ENCODE data around the gene PIP5K1B. TPM values are rescaled to one million over a fixed set of nuclear protein-coding genes. Genes with fewer than 3 reads are reported as not detected.
A peak's percentile ranks its signal among the peaks of the same experiment; 100 is the strongest.

PIP5K1B gene
- total RNA-seq, 1 donor from 2014 or later: 71.9 TPM

- Histone ChIP-seq H3K4me3 (no peak overlapping the region), H3K27ac (replicated peaks) (peak overlapping the region; percentile 53), H3K36me3 (no peaks in the 10 kb centered on the region), H3K4me1 (peaks cover 38% of the 10 kb centered on the region), H3K9me3 (replicated peaks) (no peaks in the 10 kb centered on the region), H3K27me3 (ENCODE audit: low read depth) (no peaks in the 10 kb centered on the region)
- intact Hi-C loops (cut with micrococcal nuclease): no loop called here
- TF ChIP-seq CTCF (IDR thresholded peaks at IDR 0.05; ENCODE audit: borderline replicate concordance): no peak
- no peak for DNase-seq
Observed at GRCh38 chr9:68876681-68877080, 171.6 kb downstream of the PIP5K1B start.

- no peak for TF ChIP-seq CTCF (IDR thresholded peaks at IDR 0.05; ENCODE audit: borderline replicate concordance)
Observed at GRCh38 chr9:68877219-68877618, 172.2 kb downstream of the PIP5K1B start.

GRCh38 chr9:68878450-68878849 lies 173.4 kb downstream of the PIP5K1B start:
- Histone ChIP-seq H3K9me3 (replicated peaks) (no peaks in the 10 kb centered on the region), H3K27me3 (ENCODE audit: low read depth) (no peaks in the 10 kb centered on the region), H3K36me3 (no peaks in the 10 kb centered on the region), H3K27ac (replicated peaks) (no peak overlapping the region), H3K4me3 (no peak overlapping the region), H3K4me1 (peaks cover 28% of the 10 kb centered on the region)
- intact Hi-C loops (cut with micrococcal nuclease): no loop called here
- no peak for DNase-seq
- TF ChIP-seq CTCF (IDR thresholded peaks at IDR 0.05; ENCODE audit: borderline replicate concordance): no peak

More at GRCh38 chr9:68877219-68877618, 172.2 kb downstream of the PIP5K1B start:
- intact Hi-C loops (cut with micrococcal nuclease): no loop called here
- Histone ChIP-seq H3K4me3 (no peak overlapping the region), H3K27me3 (ENCODE audit: low read depth) (no peaks in the 10 kb centered on the region), H3K9me3 (replicated peaks) (no peaks in the 10 kb centered on the region), H3K4me1 (peaks cover 35% of the 10 kb centered on the region), H3K27ac (replicated peaks) (peak overlapping the region; percentile 53), H3K36me3 (no peaks in the 10 kb centered on the region)
- DNase-seq: no peak

GRCh38 chr9:68883224-68883623 lies 178.2 kb downstream of the PIP5K1B start:
- TF ChIP-seq CTCF (IDR thresholded peaks at IDR 0.05; ENCODE audit: borderline replicate concordance): no peak
- DNase-seq: no peak
- Histone ChIP-seq H3K9me3 (replicated peaks) (no peaks in the 10 kb centered on the region), H3K4me1 (no peaks in the 10 kb centered on the region), H3K27me3 (ENCODE audit: low read depth) (no peaks in the 10 kb centered on the region), H3K4me3 (no peak overlapping the region), H3K27ac (replicated peaks) (no peak overlapping the region), H3K36me3 (no peaks in the 10 kb centered on the region)
- intact Hi-C loops (cut with micrococcal nuclease): no loop called here

- no peak for TF ChIP-seq CTCF (IDR thresholded peaks at IDR 0.05; ENCODE audit: borderline replicate concordance)
- Histone ChIP-seq H3K9me3 (replicated peaks) (no peaks in the 10 kb centered on the region), H3K4me1 (no peaks in the 10 kb centered on the region), H3K27ac (replicated peaks) (no peak overlapping the region), H3K27me3 (ENCODE audit: low read depth) (no peaks in the 10 kb centered on the region), H3K4me3 (no peak overlapping the region), H3K36me3 (no peaks in the 10 kb centered on the region)
- no peak for DNase-seq
- intact Hi-C loops (cut with micrococcal nuclease): no loop called here
Observed at GRCh38 chr9:68887232-68887631, 182.2 kb downstream of the PIP5K1B start.

GRCh38 chr9:68894502-68894901 lies 189.5 kb downstream of the PIP5K1B start:
- intact Hi-C loops (cut with micrococcal nuclease): no loop called here
- Histone ChIP-seq H3K9me3 (replicated peaks) (no peaks in the 10 kb centered on the region), H3K4me3 (no peak overlapping the region), H3K27ac (replicated peaks) (peak overlapping the region; percentile 77), H3K4me1 (peaks cover 58% of the 10 kb centered on the region), H3K36me3 (no peaks in the 10 kb centered on the region), H3K27me3 (ENCODE audit: low read depth) (no peaks in the 10 kb centered on the region)
- no peak for DNase-seq
- no peak for TF ChIP-seq CTCF (IDR thresholded peaks at IDR 0.05; ENCODE audit: borderline replicate concordance)

Measured in left ventricle myocardium inferior (tissue), 1 donor.